Neural cell (in vitro differentiated cells): Measurements from ENCODE around the gene PIK3R1. TPM values are rescaled to one million over a fixed set of nuclear protein-coding genes. Genes with fewer than 3 reads are reported as not detected.

Source experiments
- H2AFZ ChIP-seq: fragments of 200-600, 300-800 bp; sonication (generic), shearing (Covaris generic); 2 replicates; pipeline ENCODE4 v1.6.0; 2014; ENCODE audit warnings: low read depth, mild to moderate bottlenecking, antibody characterized with exemption, low read length, moderate library complexity
- H3F3A ChIP-seq: fragments of 200-600 bp; shearing (Covaris generic); 2 replicates; pipeline ENCODE4 v1.6.1; 2016; ENCODE audit warnings: mild to moderate bottlenecking, moderate library complexity, mixed read lengths, antibody characterized with exemption, low read length; ENCODE audit not compliant: insufficient read depth, poor library complexity, severe bottlenecking
- H3K27ac ChIP-seq: fragments of 200-600, 300-800 bp; sonication (generic), shearing (Covaris generic); 2 replicates; pipeline ENCODE4 v1.5.1; 2014; ENCODE audit warnings: mild to moderate bottlenecking, low read length, moderate library complexity
- H3K27me3 ChIP-seq: fragments of 300-800, 200-600 bp; sonication (generic), shearing (Covaris generic); 2 replicates; pipeline ENCODE4 v1.6.0; 2014; ENCODE audit warnings: mild to moderate bottlenecking, low read depth, low read length, moderate library complexity; ENCODE audit not compliant: insufficient read depth
- H3K36me3 ChIP-seq: fragments of 300-800, 200-600 bp; sonication (generic), shearing (Covaris generic); 2 replicates; pipeline ENCODE4 v1.5.1; 2014; ENCODE audit warnings: mild to moderate bottlenecking, antibody characterized with exemption, low read length, moderate library complexity; ENCODE audit not compliant: insufficient read depth
- H3K4me2 ChIP-seq: fragments of 300-800, 200-600 bp; sonication (generic), shearing (Covaris generic); 2 replicates; pipeline ENCODE4 v1.6.0; 2014; ENCODE audit warnings: mild to moderate bottlenecking, low read length
- H3K4me3 ChIP-seq: fragments of 300-800, 200-600 bp; sonication (generic), shearing (Covaris generic); 2 replicates; pipeline ENCODE4 v1.5.1; 2014; ENCODE audit warnings: mild to moderate bottlenecking, low read length, moderate library complexity
- H3K79me2 ChIP-seq: fragments of 200-600 bp; shearing (Covaris generic); replicated peaks from 2 replicates; pipeline ENCODE4 v1.6.0; 2014; ENCODE audit warnings: mild to moderate bottlenecking, low read length, moderate library complexity; ENCODE audit not compliant: insufficient read depth
- H3K9ac ChIP-seq: fragments of 300-800, 200-600 bp; sonication (generic), shearing (Covaris generic); 2 replicates; pipeline ENCODE4 v1.6.1; 2016; ENCODE audit warnings: mild to moderate bottlenecking, low read length, mixed read lengths
- H3K9me2 ChIP-seq: fragments of 200-600 bp; shearing (Covaris generic); 2 replicates; pipeline ENCODE4 v1.6.1; 2016; ENCODE audit warnings: mild to moderate bottlenecking, low read length, mixed read lengths; ENCODE audit not compliant: insufficient read depth
- H3K9me3 ChIP-seq: fragments of 200-600, 300-800 bp; sonication (generic), shearing (Covaris generic); 2 replicates; pipeline ENCODE4 v1.6.1; 2016; ENCODE audit warnings: mild to moderate bottlenecking, mixed run types, low read length, moderate library complexity, mixed read lengths
- H4K20me1 ChIP-seq: fragments of 200-600 bp; shearing (Covaris generic); 2 replicates; pipeline ENCODE4 v1.6.1; 2016; ENCODE audit warnings: mild to moderate bottlenecking, mixed run types; ENCODE audit not compliant: insufficient read depth
- EP300 ChIP-seq: fragments of 450-650 bp; conservative IDR thresholded peaks from 2 replicates; pipeline ENCODE4 v1.6.1; 2014; ENCODE audit warnings: antibody characterized with exemption, mild to moderate bottlenecking, moderate library complexity; ENCODE audit not compliant: poor library complexity, severe bottlenecking
- EZH2 ChIP-seq: fragments of 200-600, 300-800 bp; shearing (Covaris generic), sonication (generic); IDR thresholded peaks from 2 replicates; pipeline ENCODE4 v1.6.1; 2014; ENCODE audit warnings: antibody characterized with exemption, low read length, borderline replicate concordance, mild to moderate bottlenecking; ENCODE audit not compliant: insufficient read depth, poor library complexity, severe bottlenecking
- MXI1 ChIP-seq: fragments of 450-650 bp; conservative IDR thresholded peaks from 2 replicates; pipeline ENCODE4 v1.6.1; 2014; ENCODE audit warnings: antibody characterized with exemption, mild to moderate bottlenecking; ENCODE audit not compliant: poor library complexity, severe bottlenecking
- POLR2AphosphoS5 ChIP-seq: IDR thresholded peaks from 2 replicates; pipeline ENCODE4 v1.6.1; 2012
- RAD21 ChIP-seq: fragments of 450-650 bp; conservative IDR thresholded peaks from 2 replicates; pipeline ENCODE4 v1.6.1; 2014; ENCODE audit warnings: antibody characterized with exemption, mild to moderate bottlenecking, moderate library complexity
- SMC3 ChIP-seq: fragments of 450-650 bp; conservative IDR thresholded peaks from 2 replicates; pipeline ENCODE4 v1.6.1; 2014; ENCODE audit warnings: antibody characterized with exemption, mild to moderate bottlenecking, moderate library complexity; ENCODE audit not compliant: poor library complexity
- TAF1 ChIP-seq: IDR thresholded peaks from 2 replicates; pipeline ENCODE4 v1.6.1; 2012; ENCODE audit warnings: low read depth
- polyA plus RNA-seq: library from polyadenylated mRNA; depleted of rRNA; stranded (reverse); fragments of >200 nt; gene quantifications from 2 replicates; pipeline ENCODE4 v1.2.3, GENCODE V29; 2014
- TF ChIP-seq, protein P1 (sequence below): IDR thresholded peaks from 2 replicates; pipeline ENCODE4 v1.6.1; 2012; ENCODE audit warnings: borderline replicate concordance
- TF ChIP-seq, protein P2 (sequence below): fragments of 450-650 bp; IDR thresholded peaks from 2 replicates; pipeline ENCODE4 v1.5.1; 2014; ENCODE audit warnings: antibody characterized with exemption, mild to moderate bottlenecking, moderate library complexity; ENCODE audit not compliant: poor library complexity, severe bottlenecking

Gene PIK3R1
- polyA plus RNA-seq, 1 donor from 2014 or later, result 41.9 TPM

DNA sequence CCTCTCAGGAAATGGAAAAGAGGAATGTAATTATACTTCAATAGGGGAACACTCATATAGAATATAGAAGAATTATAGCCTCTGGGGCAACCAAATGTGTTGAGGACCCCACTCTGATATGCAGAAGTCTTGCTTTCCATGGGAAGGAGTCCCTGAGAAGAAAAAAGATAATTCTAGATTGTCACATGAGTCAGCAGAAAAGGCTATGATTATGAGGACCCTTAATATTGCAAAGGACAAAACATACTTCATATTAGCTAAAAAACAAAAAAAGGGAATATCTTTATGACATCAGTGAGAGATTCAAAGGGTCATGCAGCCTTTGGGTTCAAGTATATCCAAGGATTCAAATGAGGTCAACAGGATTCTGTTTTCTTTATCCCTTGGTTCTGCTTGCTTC, 119.5 kb downstream of the PIK3R1 start:
- Histone ChIP-seq H3F3A (no peaks in the 10 kb centered on the region), H3K9me3 (no peaks in the 10 kb centered on the region), H3K79me2 (no peaks in the 10 kb centered on the region), H3K36me3 (no peaks in the 10 kb centered on the region), H2AFZ (no peak overlapping the region), H3K9me2 (no peaks in the 10 kb centered on the region), H3K27ac (no peak overlapping the region), H4K20me1 (no peaks in the 10 kb centered on the region), H3K27me3 (no peaks in the 10 kb centered on the region), H3K9ac (no peak overlapping the region), H3K4me3 (no peak overlapping the region), H3K4me2 (no peak overlapping the region)
- TF ChIP-seq TAF1 (no peak), POLR2AphosphoS5 (no peak), EZH2 (no peak), RAD21 (no peak), EP300 (no peak), SMC3 (no peak), MXI1 (no peak)
- TF ChIP-seq, protein P1, sequence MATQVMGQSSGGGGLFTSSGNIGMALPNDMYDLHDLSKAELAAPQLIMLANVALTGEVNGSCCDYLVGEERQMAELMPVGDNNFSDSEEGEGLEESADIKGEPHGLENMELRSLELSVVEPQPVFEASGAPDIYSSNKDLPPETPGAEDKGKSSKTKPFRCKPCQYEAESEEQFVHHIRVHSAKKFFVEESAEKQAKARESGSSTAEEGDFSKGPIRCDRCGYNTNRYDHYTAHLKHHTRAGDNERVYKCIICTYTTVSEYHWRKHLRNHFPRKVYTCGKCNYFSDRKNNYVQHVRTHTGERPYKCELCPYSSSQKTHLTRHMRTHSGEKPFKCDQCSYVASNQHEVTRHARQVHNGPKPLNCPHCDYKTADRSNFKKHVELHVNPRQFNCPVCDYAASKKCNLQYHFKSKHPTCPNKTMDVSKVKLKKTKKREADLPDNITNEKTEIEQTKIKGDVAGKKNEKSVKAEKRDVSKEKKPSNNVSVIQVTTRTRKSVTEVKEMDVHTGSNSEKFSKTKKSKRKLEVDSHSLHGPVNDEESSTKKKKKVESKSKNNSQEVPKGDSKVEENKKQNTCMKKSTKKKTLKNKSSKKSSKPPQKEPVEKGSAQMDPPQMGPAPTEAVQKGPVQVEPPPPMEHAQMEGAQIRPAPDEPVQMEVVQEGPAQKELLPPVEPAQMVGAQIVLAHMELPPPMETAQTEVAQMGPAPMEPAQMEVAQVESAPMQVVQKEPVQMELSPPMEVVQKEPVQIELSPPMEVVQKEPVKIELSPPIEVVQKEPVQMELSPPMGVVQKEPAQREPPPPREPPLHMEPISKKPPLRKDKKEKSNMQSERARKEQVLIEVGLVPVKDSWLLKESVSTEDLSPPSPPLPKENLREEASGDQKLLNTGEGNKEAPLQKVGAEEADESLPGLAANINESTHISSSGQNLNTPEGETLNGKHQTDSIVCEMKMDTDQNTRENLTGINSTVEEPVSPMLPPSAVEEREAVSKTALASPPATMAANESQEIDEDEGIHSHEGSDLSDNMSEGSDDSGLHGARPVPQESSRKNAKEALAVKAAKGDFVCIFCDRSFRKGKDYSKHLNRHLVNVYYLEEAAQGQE, result no peak
- TF ChIP-seq, protein P2, sequence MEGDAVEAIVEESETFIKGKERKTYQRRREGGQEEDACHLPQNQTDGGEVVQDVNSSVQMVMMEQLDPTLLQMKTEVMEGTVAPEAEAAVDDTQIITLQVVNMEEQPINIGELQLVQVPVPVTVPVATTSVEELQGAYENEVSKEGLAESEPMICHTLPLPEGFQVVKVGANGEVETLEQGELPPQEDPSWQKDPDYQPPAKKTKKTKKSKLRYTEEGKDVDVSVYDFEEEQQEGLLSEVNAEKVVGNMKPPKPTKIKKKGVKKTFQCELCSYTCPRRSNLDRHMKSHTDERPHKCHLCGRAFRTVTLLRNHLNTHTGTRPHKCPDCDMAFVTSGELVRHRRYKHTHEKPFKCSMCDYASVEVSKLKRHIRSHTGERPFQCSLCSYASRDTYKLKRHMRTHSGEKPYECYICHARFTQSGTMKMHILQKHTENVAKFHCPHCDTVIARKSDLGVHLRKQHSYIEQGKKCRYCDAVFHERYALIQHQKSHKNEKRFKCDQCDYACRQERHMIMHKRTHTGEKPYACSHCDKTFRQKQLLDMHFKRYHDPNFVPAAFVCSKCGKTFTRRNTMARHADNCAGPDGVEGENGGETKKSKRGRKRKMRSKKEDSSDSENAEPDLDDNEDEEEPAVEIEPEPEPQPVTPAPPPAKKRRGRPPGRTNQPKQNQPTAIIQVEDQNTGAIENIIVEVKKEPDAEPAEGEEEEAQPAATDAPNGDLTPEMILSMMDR, result no peak

DNA sequence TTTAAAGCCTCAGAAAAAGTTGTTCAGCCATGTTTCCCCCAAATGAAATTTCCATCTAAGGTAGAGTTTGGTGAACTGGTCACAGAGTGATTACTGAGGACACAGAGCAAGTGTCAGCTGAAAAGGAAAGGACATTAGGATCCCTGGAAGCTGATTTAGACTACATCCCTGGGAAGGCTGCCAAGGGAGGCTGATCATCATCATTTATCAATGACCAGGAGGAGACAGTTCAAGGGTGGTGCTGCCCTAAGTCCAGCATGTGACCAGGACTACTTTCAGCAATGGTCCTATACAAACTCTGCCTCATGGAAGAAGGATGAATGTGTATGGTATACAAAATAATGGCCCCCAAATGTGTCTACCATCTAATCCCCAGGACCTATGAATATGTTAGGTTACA, 120.6 kb downstream of the PIK3R1 start:
- Histone ChIP-seq H3K9me2 (no peaks in the 10 kb centered on the region), H3K9ac (no peak overlapping the region), H2AFZ (no peak overlapping the region), H3K4me3 (no peak overlapping the region), H3K79me2 (no peaks in the 10 kb centered on the region), H3K36me3 (no peaks in the 10 kb centered on the region), H3K27me3 (no peaks in the 10 kb centered on the region), H4K20me1 (no peaks in the 10 kb centered on the region), H3K4me2 (no peak overlapping the region), H3F3A (no peaks in the 10 kb centered on the region), H3K27ac (no peak overlapping the region), H3K9me3 (no peaks in the 10 kb centered on the region)
- TF ChIP-seq, protein P2, result no peak
- TF ChIP-seq EP300 (no peak), SMC3 (no peak), RAD21 (no peak), TAF1 (no peak), EZH2 (no peak), POLR2AphosphoS5 (no peak), MXI1 (no peak)
- TF ChIP-seq, protein P1, result no peak
